Thyroid gland (tissue), 4 donors: ENCODE data around the gene RRP1B.

ENCODE experiments used
- CTCF ChIP-seq, 6 experiments: fragments of 200-600 bp in 3 of 6; fragments of 450-650 bp in 3 of 6; sonication (generic) in 3 of 6; IDR thresholded peaks; one replicate each; pipeline ENCODE4 v1.5.1; 2016 to 2019; ENCODE audit warnings: antibody characterized with exemption in 6 of 6, mild to moderate bottlenecking in 2 of 6, inconsistent platforms in 1 of 6, moderate library complexity in 1 of 6
- POLR2A ChIP-seq, 2 donors: fragments of 450-650 bp; IDR thresholded peaks; one replicate each; pipeline ENCODE4 v1.6.1; 2017; ENCODE audit warnings: antibody characterized with exemption in 2 of 2, mild to moderate bottlenecking in 2 of 2, moderate library complexity in 1 of 2

- no peak for TF ChIP-seq CTCF (IDR thresholded peaks at IDR 0.05)
- no peak for TF ChIP-seq POLR2A (IDR thresholded peaks at IDR 0.05)
Measured at GRCh38 chr21:43739621-43740435, 80.5 kb downstream of the RRP1B start.
